ENCODE data around the gene EPG5.
A peak's percentile ranks its signal among the peaks of the same experiment; 100 is the strongest.

EPG5 gene

DNA sequence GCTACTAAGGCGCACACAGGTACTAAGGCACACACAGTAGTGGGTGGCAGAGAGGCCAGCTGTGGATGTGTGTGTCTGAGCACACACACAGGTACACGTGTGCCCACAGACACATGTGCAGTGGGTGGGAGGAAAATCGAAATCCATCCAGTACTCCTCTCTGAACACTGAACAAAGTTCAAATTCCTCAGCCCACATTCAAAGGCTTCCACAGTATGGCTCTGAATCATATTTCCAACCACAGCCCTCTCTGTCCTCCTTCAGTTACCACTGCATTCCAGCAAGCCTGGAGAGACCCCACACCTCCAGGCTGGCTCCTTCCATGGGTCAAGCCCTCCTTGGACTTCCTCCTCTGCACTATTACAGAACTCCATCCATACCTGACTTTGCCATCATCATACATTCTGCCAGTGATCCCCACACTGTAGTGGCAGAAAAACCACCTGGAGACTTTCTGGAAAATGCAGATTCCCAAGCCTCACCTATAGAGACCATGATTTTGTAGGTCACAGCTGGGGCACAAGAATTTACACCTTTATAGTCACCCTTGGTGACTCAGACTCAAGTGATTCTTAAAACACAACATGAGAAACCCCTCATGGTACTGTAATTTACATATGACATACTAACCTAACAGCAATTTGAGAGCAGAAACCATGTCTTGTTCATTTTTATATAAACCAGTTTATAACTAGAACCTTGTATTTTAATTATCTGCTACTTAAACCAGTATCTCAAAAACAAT, 31.4 kb downstream of the EPG5 start:
- DNase-seq (ENCODE audit: insufficient read length) (no peak), FAIRE-seq (no peak)
- TF ChIP-seq POLR2A (IDR thresholded peaks at IDR 0.05; ENCODE audit: low read depth, low read length) (no peak), POLR2AphosphoS5 (IDR thresholded peaks at IDR 0.05; ENCODE audit: low read depth, low read length) (no peak), TAF1 (IDR thresholded peaks at IDR 0.05; ENCODE audit: borderline replicate concordance, low read depth, low read length) (no peak)

DNA sequence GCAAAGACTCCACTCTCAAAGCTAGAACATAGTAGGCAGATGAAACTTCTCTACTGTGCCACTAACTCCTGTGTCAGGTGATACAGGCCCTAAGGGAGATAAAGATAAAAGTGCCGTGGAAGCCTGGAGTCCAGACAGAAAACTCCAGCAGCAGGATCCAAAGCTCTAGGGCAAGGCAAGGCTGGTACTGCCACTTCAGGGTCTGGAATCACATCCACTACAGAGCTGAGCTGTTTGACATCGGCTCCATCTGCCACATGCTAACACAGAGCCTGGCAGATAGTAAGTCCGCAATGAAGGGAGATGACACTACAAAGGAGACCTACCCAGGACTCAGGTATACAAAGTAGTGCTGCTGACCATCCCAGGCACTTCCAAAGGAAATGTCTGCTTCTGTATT, 34.4 kb downstream of the EPG5 start:
- FAIRE-seq = no peak
- TF ChIP-seq TAF1 (IDR thresholded peaks at IDR 0.05; ENCODE audit: borderline replicate concordance, low read depth, low read length) (no peak), POLR2AphosphoS5 (IDR thresholded peaks at IDR 0.05; ENCODE audit: low read depth, low read length) (no peak), POLR2A (IDR thresholded peaks at IDR 0.05; ENCODE audit: low read depth, low read length) (no peak)
- no peak for DNase-seq (ENCODE audit: insufficient read length)

DNA sequence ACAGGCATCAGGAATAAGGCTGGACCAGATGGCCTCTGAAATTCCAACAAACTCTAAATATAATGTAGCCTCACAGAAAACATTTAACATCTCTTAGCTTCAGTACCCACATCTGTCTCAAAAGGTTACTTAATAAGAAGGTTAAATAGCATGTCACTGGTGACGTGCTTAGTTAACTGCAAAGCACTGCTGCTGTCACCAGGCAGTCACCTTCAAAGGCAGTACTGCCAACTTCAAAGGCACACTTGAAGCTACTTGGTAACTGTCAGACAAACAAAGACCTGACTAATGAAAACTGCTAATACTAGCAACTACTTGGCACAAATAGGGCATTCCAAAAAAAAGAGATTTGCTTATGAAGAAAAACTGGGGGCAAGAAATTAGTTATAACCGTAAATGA, 36.2 kb downstream of the EPG5 start:
- DNase-seq (ENCODE audit: insufficient read length) (no peak), FAIRE-seq (no peak)
- TF ChIP-seq POLR2AphosphoS5 (IDR thresholded peaks at IDR 0.05; ENCODE audit: low read depth, low read length) = no peak
- TF ChIP-seq POLR2A (IDR thresholded peaks at IDR 0.05; ENCODE audit: low read depth, low read length) = no peak
- no peak for TF ChIP-seq TAF1 (IDR thresholded peaks at IDR 0.05; ENCODE audit: borderline replicate concordance, low read depth, low read length)

DNA sequence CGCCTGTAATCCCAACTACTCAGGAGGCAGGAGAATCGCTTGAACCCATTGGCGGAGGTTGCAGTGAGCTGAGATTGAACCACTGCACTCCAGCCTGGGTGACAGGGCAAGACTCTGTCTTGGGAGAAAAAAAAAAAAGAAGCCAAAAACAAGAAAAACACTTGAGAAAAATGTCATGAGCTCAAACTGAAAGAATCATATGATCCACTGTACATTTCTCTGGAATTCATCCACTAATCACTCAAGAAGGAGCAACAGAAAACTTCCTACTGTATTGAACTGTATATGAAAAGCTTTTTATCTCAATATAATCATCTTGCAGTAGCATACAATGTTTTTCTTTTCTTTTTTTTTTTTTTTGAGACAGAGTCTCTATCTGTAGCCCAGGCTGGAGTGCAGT, 40.4 kb downstream of the EPG5 start:
- no peak for DNase-seq (ENCODE audit: insufficient read length)
- TF ChIP-seq POLR2A (IDR thresholded peaks at IDR 0.05; ENCODE audit: low read depth, low read length) (no peak), POLR2AphosphoS5 (IDR thresholded peaks at IDR 0.05; ENCODE audit: low read depth, low read length) (no peak), TAF1 (IDR thresholded peaks at IDR 0.05; ENCODE audit: borderline replicate concordance, low read depth, low read length) (no peak)
- no peak for FAIRE-seq

DNA sequence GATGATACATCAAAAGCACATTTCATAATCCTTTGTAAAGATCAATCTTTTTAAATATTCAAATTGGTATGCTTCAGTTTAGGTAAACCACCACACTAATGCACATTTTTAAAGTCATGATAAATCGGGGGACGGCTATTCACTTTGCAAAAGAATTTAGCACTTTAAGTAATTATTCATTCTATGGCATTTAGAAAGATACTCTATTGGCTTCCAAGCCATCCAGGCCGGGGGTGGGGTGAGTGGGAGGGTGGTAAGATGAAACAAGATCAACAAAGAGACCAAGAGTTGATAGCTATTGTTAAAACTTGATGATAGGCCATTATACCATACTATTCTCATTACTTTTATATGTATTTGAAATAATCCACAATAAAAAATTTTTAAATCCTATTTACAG, 41.0 kb downstream of the EPG5 start:
- no peak for DNase-seq (ENCODE audit: insufficient read length)
- no peak for TF ChIP-seq POLR2AphosphoS5 (IDR thresholded peaks at IDR 0.05; ENCODE audit: low read depth, low read length)
- TF ChIP-seq TAF1 (IDR thresholded peaks at IDR 0.05; ENCODE audit: borderline replicate concordance, low read depth, low read length) = no peak
- no peak for TF ChIP-seq POLR2A (IDR thresholded peaks at IDR 0.05; ENCODE audit: low read depth, low read length)
- FAIRE-seq = no peak

DNA sequence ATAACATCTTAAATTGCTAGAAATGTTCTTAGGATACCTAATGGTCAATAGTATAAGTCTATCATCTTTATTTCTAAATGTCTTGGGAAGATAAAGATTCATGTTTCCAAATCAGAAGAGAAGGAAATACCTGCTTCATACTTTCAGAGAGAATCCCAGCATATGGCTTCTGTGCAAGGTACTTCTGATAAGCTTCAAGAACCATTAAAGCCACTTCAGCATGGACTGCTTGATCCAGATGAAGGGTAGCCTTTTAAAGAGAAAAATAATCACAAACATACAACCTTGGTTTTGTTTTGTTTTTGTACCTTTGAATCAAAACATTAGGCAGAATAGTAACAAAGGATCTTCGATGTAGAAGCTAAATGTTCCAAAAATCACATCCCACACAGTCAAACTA, 44.0 kb downstream of the EPG5 start:
- no peak for DNase-seq (ENCODE audit: insufficient read length)
- FAIRE-seq = no peak
- no peak for TF ChIP-seq TAF1 (IDR thresholded peaks at IDR 0.05; ENCODE audit: borderline replicate concordance, low read depth, low read length)

DNA sequence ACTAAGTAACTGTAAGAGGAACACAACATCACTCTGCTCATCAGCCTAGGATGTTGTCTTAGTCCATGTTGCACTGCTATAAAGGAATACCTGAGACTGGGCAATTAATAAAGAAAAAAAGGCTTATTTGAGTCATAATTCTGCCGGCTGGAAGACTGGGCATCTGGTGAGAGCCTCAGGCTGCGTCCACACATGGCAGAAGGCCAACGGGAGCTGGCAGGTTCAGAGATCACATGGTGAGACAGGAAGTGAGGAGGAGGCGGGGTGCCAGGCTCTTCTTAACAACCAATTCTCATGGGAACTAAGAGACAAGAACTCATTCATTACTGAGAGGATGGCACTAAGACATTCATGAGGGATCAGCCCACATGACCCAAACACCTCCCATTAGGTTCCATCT, 46.8 kb downstream of the EPG5 start:
- TF ChIP-seq TAF1 (IDR thresholded peaks at IDR 0.05; ENCODE audit: borderline replicate concordance, low read depth, low read length) = no peak
- TF ChIP-seq POLR2AphosphoS5 (IDR thresholded peaks at IDR 0.05; ENCODE audit: low read depth, low read length) = no peak
- no peak for TF ChIP-seq POLR2A (IDR thresholded peaks at IDR 0.05; ENCODE audit: low read depth, low read length)
- no peak for FAIRE-seq
- no peak for DNase-seq (ENCODE audit: insufficient read length)

DNA sequence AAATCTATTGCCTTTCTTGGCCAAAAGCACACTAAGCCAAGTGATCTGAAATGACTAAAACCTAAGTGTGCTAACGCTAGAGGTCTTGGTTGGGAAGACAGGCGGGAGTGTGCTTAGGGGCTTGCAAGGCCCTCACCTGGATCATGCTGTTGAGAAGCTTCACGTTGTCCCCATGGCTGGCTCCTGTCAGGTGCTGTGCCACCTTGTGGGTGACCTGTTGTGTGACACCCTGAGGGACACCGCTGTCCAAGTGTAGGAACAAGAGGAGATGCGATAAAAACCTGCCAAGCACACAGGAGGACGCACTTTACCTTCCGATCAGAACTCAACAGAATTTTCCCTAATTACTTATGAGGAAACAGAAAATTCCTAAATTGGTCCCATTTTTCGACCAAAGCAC, 50.8 kb downstream of the EPG5 start:
- FAIRE-seq (no peak), DNase-seq (ENCODE audit: insufficient read length) (peak; percentile 8)
- TF ChIP-seq POLR2AphosphoS5 (IDR thresholded peaks at IDR 0.05; ENCODE audit: low read depth, low read length) = no peak
- no peak for TF ChIP-seq POLR2A (IDR thresholded peaks at IDR 0.05; ENCODE audit: low read depth, low read length)
- TF ChIP-seq TAF1 (IDR thresholded peaks at IDR 0.05; ENCODE audit: borderline replicate concordance, low read depth, low read length) = no peak

DNA sequence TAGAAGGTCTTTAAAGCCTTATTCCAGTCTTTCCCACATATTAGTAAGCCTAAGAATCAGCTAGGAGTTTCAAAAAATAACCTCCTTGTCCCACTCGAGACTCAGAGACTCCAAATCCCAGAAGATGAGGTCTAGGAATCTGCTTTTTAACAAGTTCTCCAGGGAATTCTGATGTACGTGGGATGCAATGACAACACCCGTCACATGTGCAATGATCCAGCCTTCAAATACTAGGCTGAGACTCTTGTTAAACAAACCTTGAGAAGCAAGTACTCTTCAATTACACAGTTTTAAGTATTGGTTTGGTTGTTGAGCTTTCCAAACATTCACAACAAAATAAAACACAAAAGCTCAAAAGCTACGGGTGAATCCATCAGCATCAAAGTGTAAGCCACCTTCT, 53.9 kb downstream of the EPG5 start:
- TF ChIP-seq TAF1 (IDR thresholded peaks at IDR 0.05; ENCODE audit: borderline replicate concordance, low read depth, low read length) = no peak
- no peak for TF ChIP-seq POLR2AphosphoS5 (IDR thresholded peaks at IDR 0.05; ENCODE audit: low read depth, low read length)
- no peak for TF ChIP-seq POLR2A (IDR thresholded peaks at IDR 0.05; ENCODE audit: low read depth, low read length)
- DNase-seq (ENCODE audit: insufficient read length) (no peak), FAIRE-seq (no peak)

DNA sequence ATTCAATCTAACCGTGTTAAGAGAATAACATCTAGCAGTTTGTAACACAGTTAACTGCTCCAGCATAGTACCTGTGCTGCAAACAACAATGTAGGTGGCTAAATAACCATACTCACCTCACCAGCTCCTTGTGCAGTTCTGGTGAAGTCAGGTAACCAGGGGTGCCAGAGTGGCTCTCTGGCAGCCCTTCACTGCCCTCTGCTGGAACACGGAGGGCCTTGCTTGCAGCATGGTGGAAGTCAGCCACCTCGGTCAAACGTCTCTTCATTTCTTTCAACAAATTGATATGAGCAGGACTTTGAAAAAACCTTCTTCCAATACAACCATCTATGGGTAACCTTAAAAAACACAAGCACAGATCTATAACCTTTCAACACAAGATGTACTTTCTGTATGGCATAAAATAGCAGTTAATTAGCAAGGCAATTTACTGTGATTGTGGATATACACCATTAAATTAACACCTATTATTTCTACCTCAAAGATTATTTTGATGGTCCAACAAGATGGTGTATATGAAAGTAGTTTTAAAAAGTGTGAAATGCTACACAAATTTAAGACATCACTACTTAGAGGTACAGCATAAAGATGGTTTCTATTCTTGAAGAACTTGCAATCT, 56.6 kb downstream of the EPG5 start:
- no peak for TF ChIP-seq TAF1 (IDR thresholded peaks at IDR 0.05; ENCODE audit: borderline replicate concordance, low read depth, low read length)
- no peak for TF ChIP-seq POLR2AphosphoS5 (IDR thresholded peaks at IDR 0.05; ENCODE audit: low read depth, low read length)
- no peak for TF ChIP-seq POLR2A (IDR thresholded peaks at IDR 0.05; ENCODE audit: low read depth, low read length)
- FAIRE-seq (peak; percentile 79), DNase-seq (ENCODE audit: insufficient read length) (peak; percentile 37)

DNA sequence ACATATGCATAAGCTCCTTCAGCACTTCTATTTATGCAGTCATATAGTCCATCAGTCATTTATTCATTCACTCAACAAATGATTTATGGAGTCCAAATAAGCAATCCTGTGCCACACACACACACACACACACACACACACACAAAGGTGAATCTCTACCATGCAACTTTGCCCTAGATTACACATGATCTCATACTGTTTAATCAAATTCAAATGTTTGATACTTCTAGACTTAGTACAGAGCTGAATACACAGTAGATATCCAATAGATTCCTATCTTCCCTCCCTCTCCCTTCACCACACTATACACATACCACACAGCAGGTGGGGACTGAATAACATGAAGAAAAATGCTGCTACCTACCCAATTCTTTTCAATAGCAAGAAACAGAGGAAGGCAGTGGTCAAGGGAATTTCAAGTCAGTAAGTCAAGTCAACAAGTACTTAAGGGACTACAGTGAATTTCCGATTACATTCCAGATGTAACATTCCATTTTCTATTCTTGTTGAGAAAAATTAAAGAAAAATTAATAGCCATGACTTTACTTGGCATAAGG, 65.4 kb downstream of the EPG5 start:
- no peak for TF ChIP-seq TAF1 (IDR thresholded peaks at IDR 0.05; ENCODE audit: borderline replicate concordance, low read depth, low read length)
- no peak for TF ChIP-seq POLR2A (IDR thresholded peaks at IDR 0.05; ENCODE audit: low read depth, low read length)
- no peak for TF ChIP-seq POLR2AphosphoS5 (IDR thresholded peaks at IDR 0.05; ENCODE audit: low read depth, low read length)
- FAIRE-seq (no peak), DNase-seq (ENCODE audit: insufficient read length) (no peak)

DNA sequence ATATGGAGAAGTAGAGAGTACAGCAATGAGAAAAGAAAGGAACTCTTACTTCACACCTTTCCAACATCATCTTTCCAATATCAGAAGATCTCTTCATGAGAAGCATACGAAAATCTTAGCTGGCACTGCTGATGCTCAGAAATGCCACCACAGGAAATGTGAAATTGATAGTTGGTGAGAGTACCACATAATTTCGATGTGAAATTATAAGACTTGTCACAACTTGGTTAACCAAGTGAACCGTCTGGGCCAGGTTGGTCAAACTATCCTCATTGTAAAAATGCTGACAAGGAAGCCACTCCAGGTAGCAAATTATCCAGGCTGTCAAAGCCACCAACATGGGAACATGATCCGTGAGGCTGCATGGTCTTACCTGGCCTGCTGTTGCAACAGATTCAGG, 66.5 kb downstream of the EPG5 start:
- TF ChIP-seq POLR2AphosphoS5 (IDR thresholded peaks at IDR 0.05; ENCODE audit: low read depth, low read length) (no peak), TAF1 (IDR thresholded peaks at IDR 0.05; ENCODE audit: borderline replicate concordance, low read depth, low read length) (no peak), POLR2A (IDR thresholded peaks at IDR 0.05; ENCODE audit: low read depth, low read length) (no peak)
- FAIRE-seq = no peak

More for the DNA sequence above, 66.5 kb downstream of the EPG5 start:
- no peak for DNase-seq (ENCODE audit: insufficient read length)

Measured in GM12892 (cell line).